ENCODE data around the gene ZNF76.

DNA sequence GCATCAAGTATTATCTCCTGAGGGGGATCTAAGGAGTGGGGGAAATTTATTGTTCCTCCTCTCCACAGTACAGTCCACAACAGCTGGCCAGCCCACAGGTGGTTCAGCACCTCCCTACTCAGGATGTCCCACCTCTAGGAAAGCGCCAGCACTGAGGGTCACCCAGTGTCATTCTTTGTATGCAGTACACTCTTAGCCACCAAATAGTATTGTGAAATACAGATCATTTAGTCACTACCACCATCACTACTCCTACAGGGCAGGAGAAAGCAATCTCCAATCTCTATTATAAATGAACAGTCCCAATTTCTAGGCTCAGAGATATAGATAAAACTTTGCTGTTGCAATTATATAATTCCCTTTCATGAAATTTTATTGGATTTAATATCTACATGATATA is 6.3 kb upstream of the ZNF76 start:
- TF ChIP-seq ZC3H4 (CRISPR knock-in tag; IDR thresholded peaks at IDR 0.05; ENCODE audit: borderline replicate concordance) (no peak), ZNF317 (CRISPR knock-in tag; IDR thresholded peaks at IDR 0.05) (no peak), MAZ (IDR thresholded peaks at IDR 0.05; ENCODE audit: borderline replicate concordance, low read depth, low read length) (no peak), MAZ (CRISPR knock-in tag; IDR thresholded peaks at IDR 0.05; ENCODE audit: low read depth) (no peak), MYC (CRISPR knock-in tag; IDR thresholded peaks at IDR 0.05; ENCODE audit: borderline replicate concordance) (no peak), CCAR2 (optimal IDR thresholded peaks at IDR 0.05; ENCODE audit: low read depth, low read length) (no peak), ZNF788 (CRISPR knock-in tag; IDR thresholded peaks at IDR 0.05; ENCODE audit: borderline replicate concordance) (no peak), MED8 (CRISPR knock-in tag; IDR thresholded peaks at IDR 0.05; ENCODE audit: insufficient replicate concordance) (no peak), BRCA1 (CRISPR knock-in tag; IDR thresholded peaks at IDR 0.05) (no peak), HMG20B (CRISPR knock-in tag; conservative IDR thresholded peaks at IDR 0.05) (no peak), SMARCE1 (IDR thresholded peaks at IDR 0.05; ENCODE audit: borderline replicate concordance) (no peak), POLR2A (IDR thresholded peaks at IDR 0.05; ENCODE audit: insufficient read depth in 1 of 2, low read depth in 2 of 2, low read length in 2 of 2) (no peak)
- TF ChIP-seq, protein P1, sequence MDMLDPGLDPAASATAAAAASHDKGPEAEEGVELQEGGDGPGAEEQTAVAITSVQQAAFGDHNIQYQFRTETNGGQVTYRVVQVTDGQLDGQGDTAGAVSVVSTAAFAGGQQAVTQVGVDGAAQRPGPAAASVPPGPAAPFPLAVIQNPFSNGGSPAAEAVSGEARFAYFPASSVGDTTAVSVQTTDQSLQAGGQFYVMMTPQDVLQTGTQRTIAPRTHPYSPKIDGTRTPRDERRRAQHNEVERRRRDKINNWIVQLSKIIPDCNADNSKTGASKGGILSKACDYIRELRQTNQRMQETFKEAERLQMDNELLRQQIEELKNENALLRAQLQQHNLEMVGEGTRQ (IDR thresholded peaks at IDR 0.05; ENCODE audit: low read depth, low read length) = no peak
- TF ChIP-seq, protein P1 (CRISPR knock-in tag; IDR thresholded peaks at IDR 0.05; ENCODE audit: borderline replicate concordance) = no peak
- TF ChIP-seq, protein P2, sequence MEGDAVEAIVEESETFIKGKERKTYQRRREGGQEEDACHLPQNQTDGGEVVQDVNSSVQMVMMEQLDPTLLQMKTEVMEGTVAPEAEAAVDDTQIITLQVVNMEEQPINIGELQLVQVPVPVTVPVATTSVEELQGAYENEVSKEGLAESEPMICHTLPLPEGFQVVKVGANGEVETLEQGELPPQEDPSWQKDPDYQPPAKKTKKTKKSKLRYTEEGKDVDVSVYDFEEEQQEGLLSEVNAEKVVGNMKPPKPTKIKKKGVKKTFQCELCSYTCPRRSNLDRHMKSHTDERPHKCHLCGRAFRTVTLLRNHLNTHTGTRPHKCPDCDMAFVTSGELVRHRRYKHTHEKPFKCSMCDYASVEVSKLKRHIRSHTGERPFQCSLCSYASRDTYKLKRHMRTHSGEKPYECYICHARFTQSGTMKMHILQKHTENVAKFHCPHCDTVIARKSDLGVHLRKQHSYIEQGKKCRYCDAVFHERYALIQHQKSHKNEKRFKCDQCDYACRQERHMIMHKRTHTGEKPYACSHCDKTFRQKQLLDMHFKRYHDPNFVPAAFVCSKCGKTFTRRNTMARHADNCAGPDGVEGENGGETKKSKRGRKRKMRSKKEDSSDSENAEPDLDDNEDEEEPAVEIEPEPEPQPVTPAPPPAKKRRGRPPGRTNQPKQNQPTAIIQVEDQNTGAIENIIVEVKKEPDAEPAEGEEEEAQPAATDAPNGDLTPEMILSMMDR (CRISPR knock-in tag; IDR thresholded peaks at IDR 0.05) = no peak
